Stimulated activated CD4-positive, alpha-beta T cell treated with anti-CD3 and anti-CD28 coated beads, Interleukin-1b, Interleukin-23, amount 100 ng/mL, for 48 hours (primary cell): ENCODE data around the gene LRRC2.
"Not testable (repeated sequence)": the region's sequence is repeated elsewhere in the genome, so short reads cannot be mapped to it uniquely, and the experiment has no call there.

Experiments used
- DNase-seq: peaks from one replicate; pipeline ENCODE4 v3.0.0-alpha.2; 2020

The LRRC2 gene

GRCh38 chr3:46495901-46496456 is 70.1 kb downstream of the LRRC2 start:
- no peak for DNase-seq

- not testable (repeated sequence) for DNase-seq
Measured at GRCh38 chr3:46494491-46494890, 71.6 kb downstream of the LRRC2 start.

- DNase-seq = no peak
Measured at GRCh38 chr3:46492890-46493547, 73.1 kb downstream of the LRRC2 start.

- no peak for DNase-seq
Measured at GRCh38 chr3:46491089-46492070, 74.7 kb downstream of the LRRC2 start.

- DNase-seq = no peak
Measured at GRCh38 chr3:46490338-46491084, 75.6 kb downstream of the LRRC2 start.

- DNase-seq = no peak
Measured at GRCh38 chr3:46489875-46490274, 76.2 kb downstream of the LRRC2 start.

GRCh38 chr3:46489381-46489780 is 76.7 kb downstream of the LRRC2 start:
- no peak for DNase-seq

GRCh38 chr3:46488735-46489361 is 77.3 kb downstream of the LRRC2 start:
- DNase-seq = peak; percentile 93

- no peak for DNase-seq
Measured at GRCh38 chr3:46485779-46486175, 80.3 kb downstream of the LRRC2 start.

GRCh38 chr3:46484911-46485778 is 81.0 kb downstream of the LRRC2 start:
- DNase-seq = no peak

- no peak for DNase-seq
Measured at GRCh38 chr3:46484388-46484787, 81.7 kb downstream of the LRRC2 start.

- DNase-seq = no peak
Measured at GRCh38 chr3:46483825-46484224, 82.3 kb downstream of the LRRC2 start.

- DNase-seq = no peak
Measured at GRCh38 chr3:46482632-46483350, 83.3 kb downstream of the LRRC2 start.

- no peak for DNase-seq
Measured at GRCh38 chr3:46481636-46482035, 84.5 kb downstream of the LRRC2 start.

- no peak for DNase-seq
Measured at GRCh38 chr3:46480491-46481195, 85.5 kb downstream of the LRRC2 start.

GRCh38 chr3:46479696-46480095 is 86.4 kb downstream of the LRRC2 start:
- no peak for DNase-seq

GRCh38 chr3:46479021-46479420 is 87.1 kb downstream of the LRRC2 start:
- DNase-seq = no peak

GRCh38 chr3:46478341-46478740 is 87.8 kb downstream of the LRRC2 start:
- DNase-seq = no peak

GRCh38 chr3:46477756-46478155 is 88.3 kb downstream of the LRRC2 start:
- no peak for DNase-seq

GRCh38 chr3:46477145-46477544 is 89.0 kb downstream of the LRRC2 start:
- no peak for DNase-seq
